ENCODE measurements around the gene RPL37A.

RPL37A gene

DNA sequence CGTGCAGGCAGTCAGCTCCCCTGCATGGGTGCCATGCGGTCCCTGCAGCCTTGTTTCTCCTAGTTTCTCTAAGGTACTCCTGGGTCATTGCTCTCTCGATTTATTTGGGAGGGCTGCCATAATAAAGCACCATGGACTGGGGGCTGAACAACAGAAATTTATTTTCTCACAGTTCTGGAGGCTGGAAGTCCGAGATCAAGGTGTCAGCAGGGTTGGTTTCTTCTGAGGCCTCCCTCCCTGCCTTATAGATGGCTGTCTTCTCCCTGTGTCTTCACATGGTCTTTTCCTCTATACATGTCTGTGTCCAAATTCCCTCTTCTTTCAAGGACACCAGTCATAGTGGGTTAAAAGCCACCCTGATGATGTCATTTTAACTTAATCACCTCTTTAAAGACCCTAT, 40.5 kb downstream of the RPL37A start:
- H3K4me1 ChIP-seq: peaks cover 15% of the 10 kb centered on the region
- no peak overlapping the region for H3K4me3 ChIP-seq
- no peak overlapping the region for H3K27ac ChIP-seq
- H3K36me3 ChIP-seq: no peaks in the 10 kb centered on the region
- H3K9ac ChIP-seq: no peak overlapping the region
- H3K9me3 ChIP-seq: 0 out of 2 replicates have a peak, but pooled peaks cover 3% of the 10 kb centered on the region
- H4K20me1 ChIP-seq: no peaks in the 10 kb centered on the region
- TF ChIP-seq Cebpa-rat (IDR thresholded peaks at IDR 0.05): no peak
- H3K4me2 ChIP-seq: no peak overlapping the region
- H3K27me3 ChIP-seq: no peaks in the 10 kb centered on the region

DNA sequence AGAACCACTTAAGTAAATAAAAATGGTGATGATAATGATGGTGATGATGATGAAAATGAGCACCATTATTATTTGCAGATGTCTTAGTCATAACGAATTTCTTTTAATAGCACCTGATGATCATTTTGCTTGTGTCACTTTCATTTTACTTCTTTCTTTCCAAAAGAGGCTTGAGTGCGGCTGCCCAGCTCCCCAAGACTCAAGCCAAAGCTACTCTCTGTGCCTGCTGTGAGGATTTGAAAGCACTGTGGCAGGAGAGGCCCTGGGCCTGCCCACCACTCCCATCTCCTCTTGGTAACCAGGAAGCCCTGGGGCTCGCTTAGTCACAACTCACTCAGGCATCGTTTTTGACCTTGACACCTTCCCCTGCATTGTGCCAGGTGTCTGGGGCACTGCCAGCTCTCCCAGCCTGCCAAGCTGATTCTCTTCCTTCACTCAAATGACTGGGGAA, 41.2 kb downstream of the RPL37A start:
- no peaks in the 10 kb centered on the region for H3K36me3 ChIP-seq
- peak overlapping the region; percentile 63 for H3K4me2 ChIP-seq
- no peak for TF ChIP-seq Cebpa-rat (IDR thresholded peaks at IDR 0.05)
- 0 out of 2 replicates have a peak, but pooled peaks cover 3% of the 10 kb centered on the region for H3K9me3 ChIP-seq
- 0 out of 2 replicates have a peak overlapping the region, but pooled peaks have one; percentile 32 for H3K9ac ChIP-seq
- peaks cover 15% of the 10 kb centered on the region for H3K4me1 ChIP-seq
- H3K27ac ChIP-seq: no peak overlapping the region
- H4K20me1 ChIP-seq: no peaks in the 10 kb centered on the region
- H3K4me3 ChIP-seq: no peak overlapping the region
- no peaks in the 10 kb centered on the region for H3K27me3 ChIP-seq

DNA sequence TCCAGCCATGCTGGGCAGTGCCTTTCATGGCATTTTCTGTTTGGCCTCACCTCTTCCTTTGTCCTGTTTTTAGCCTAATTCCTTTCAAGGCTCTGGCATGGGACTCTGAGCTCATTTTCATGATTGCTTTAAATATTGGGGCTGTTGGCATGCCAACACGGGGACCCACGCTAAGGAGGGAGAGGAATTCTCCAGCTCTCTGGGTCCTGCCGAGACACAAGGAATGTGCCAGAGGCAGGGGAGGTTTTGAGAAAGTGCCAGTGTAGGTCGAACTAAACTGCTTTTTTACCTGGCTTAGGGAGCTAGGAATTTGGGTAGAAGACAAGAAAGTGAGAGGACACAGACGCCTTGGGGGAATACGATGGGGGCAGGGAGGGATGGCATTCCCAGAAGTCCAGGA, 42.3 kb downstream of the RPL37A start:
- TF ChIP-seq Cebpa-rat (IDR thresholded peaks at IDR 0.05): no peak
- Histone ChIP-seq H3K27me3 (no peaks in the 10 kb centered on the region), H3K4me2 (no peak overlapping the region), H3K9ac (no peak overlapping the region), H3K36me3 (no peaks in the 10 kb centered on the region), H3K9me3 (0 out of 2 replicates have a peak, but pooled peaks cover 3% of the 10 kb centered on the region), H3K27ac (no peak overlapping the region), H3K4me3 (no peak overlapping the region), H3K4me1 (peaks cover 15% of the 10 kb centered on the region), H4K20me1 (no peaks in the 10 kb centered on the region)

DNA sequence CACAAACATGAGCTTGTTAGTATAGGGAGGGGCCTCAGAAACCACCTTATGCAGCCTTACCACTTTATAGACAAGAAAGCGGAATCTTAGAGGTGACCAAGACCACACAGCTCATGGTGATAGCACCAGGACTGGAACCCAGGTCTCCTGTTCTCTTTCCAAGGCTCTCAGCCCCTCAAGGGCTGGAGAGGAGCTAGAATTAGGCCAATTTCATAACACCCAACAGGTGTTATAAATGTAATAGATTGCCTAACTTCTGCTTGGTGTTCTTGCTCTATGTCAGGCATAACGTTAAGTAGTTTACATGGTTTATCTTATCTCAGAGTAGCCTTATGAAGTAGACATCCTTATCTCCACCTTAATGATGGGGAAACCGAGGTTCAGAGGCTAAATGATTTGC, 42.9 kb downstream of the RPL37A start:
- Histone ChIP-seq H4K20me1 (no peaks in the 10 kb centered on the region), H3K4me2 (no peak overlapping the region), H3K9me3 (0 out of 2 replicates have a peak, but pooled peaks cover 3% of the 10 kb centered on the region), H3K4me1 (peaks cover 15% of the 10 kb centered on the region), H3K4me3 (no peak overlapping the region), H3K27ac (no peak overlapping the region), H3K36me3 (no peaks in the 10 kb centered on the region), H3K9ac (no peak overlapping the region), H3K27me3 (no peaks in the 10 kb centered on the region)
- no peak for TF ChIP-seq Cebpa-rat (IDR thresholded peaks at IDR 0.05)

DNA sequence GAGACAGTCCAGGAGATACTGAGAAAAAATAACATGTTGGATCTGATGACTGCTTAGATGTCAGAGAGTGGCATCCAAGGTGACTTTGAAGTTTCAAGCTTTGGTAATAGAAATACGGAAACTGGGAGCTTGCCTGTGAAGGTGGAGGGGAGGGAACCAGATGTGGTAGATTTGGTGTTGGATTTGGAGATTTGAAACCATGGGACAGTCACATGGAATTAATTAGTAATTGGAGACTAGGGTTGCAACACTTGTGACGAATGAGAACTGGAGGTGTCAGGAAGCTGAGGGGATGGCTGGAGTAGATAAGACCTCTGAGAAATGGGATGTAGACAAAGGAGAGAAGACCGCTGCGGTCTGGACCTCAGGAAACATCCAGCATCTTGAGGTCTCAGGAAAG, 46.7 kb downstream of the RPL37A start:
- Histone ChIP-seq H3K27me3 (peaks cover 21% of the 10 kb centered on the region), H4K20me1 (no peaks in the 10 kb centered on the region), H3K4me2 (no peak overlapping the region), H3K4me3 (no peak overlapping the region), H3K9ac (no peak overlapping the region), H3K9me3 (no peaks in the 10 kb centered on the region), H3K36me3 (no peaks in the 10 kb centered on the region), H3K4me1 (peaks cover 8% of the 10 kb centered on the region), H3K27ac (no peak overlapping the region)
- no peak for TF ChIP-seq Cebpa-rat (IDR thresholded peaks at IDR 0.05)

DNA sequence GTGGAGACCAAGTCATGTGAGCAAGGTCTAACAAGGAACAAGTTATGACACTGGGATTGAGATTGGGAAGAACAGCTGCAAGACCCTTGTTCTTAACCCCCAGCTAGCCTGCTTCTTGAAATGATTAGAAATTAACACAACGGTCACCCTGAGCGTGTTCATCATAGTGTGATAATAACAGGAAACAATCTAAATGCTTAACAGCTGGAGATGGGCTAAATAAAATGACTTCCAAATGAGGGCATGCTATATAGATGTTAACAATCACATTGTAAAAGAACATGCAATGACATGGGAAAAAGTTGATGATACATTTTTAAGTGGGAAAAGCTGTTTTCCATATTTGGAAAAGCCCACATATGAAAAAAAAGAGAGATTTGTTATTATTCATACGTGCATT, 47.6 kb downstream of the RPL37A start:
- H3K4me1 ChIP-seq: 0 out of 2 replicates have a peak, but pooled peaks cover 5% of the 10 kb centered on the region
- H3K27ac ChIP-seq: no peak overlapping the region
- no peaks in the 10 kb centered on the region for H3K36me3 ChIP-seq
- peaks cover 26% of the 10 kb centered on the region for H3K27me3 ChIP-seq
- no peak for TF ChIP-seq Cebpa-rat (IDR thresholded peaks at IDR 0.05)
- H4K20me1 ChIP-seq: no peaks in the 10 kb centered on the region
- no peak overlapping the region for H3K4me2 ChIP-seq
- no peak overlapping the region for H3K9ac ChIP-seq
- no peaks in the 10 kb centered on the region for H3K9me3 ChIP-seq
- no peak overlapping the region for H3K4me3 ChIP-seq

DNA sequence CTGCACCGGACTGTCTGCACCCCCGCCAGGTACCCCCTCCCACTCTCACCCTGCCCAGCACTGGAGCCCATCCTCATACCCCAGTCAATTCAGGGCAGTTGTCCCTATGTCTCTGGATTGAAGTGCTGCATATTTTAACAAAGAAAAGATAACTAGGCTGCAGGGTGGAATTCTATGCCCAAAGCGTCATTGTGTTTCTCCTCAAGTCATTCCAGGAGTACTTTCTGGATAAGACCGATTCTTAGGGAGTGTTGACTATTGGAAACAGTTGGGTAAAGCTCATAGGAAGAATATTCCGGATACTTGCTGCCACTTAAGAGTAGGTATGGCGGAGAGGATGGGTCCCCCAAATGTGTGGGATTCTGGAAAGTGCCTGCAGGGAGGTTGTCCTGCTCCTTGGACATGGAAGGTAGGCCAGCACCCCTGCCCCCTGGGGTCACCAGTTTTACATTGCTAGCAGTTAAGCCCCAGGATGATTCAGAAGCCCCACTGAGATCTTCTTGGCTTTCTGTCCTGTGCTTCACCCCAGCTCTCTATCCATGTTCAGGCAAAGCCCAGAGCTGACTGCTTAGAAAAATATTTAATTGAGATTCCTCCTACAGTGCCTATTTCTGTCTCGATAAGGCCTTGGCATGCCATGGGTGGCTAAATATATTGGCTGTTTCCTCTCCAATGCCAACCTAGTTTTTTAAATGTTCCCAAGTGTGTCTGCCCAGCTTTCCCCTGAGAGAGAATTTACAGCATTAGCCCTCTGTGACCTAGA, 48.2 kb downstream of the RPL37A start:
- no peak overlapping the region for H3K27ac ChIP-seq
- no peak overlapping the region for H3K9ac ChIP-seq
- no peak overlapping the region for H3K4me2 ChIP-seq
- H3K27me3 ChIP-seq: peaks cover 29% of the 10 kb centered on the region
- no peaks in the 10 kb centered on the region for H3K36me3 ChIP-seq
- no peak overlapping the region for H3K4me3 ChIP-seq
- H4K20me1 ChIP-seq: no peaks in the 10 kb centered on the region
- H3K9me3 ChIP-seq: no peaks in the 10 kb centered on the region
- no peak for TF ChIP-seq Cebpa-rat (IDR thresholded peaks at IDR 0.05)
- 0 out of 2 replicates have a peak, but pooled peaks cover 5% of the 10 kb centered on the region for H3K4me1 ChIP-seq

DNA sequence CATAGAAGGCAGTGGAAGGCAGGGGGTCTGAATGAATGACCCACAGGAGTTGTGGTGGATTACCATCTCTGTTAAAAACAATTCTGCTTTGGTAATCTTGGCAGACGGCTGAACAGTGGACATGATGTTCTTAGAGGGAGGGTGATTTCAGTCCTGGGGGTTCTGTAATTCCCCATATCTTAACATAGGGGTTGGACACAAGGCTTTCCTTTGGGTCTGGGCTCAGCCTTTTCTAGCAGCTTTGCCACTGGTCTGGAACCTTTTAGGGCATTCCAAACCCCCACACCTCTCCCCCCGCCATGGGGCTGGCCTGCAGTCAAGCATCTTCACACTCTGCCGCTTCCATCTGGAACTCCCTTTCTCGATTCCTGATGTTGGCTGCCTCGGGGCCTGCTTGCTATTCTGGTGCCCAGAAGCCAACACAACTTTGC, 50.3 kb downstream of the RPL37A start:
- TF ChIP-seq Cebpa-rat (IDR thresholded peaks at IDR 0.05): no peak
- H3K9ac ChIP-seq: no peak overlapping the region

DNA sequence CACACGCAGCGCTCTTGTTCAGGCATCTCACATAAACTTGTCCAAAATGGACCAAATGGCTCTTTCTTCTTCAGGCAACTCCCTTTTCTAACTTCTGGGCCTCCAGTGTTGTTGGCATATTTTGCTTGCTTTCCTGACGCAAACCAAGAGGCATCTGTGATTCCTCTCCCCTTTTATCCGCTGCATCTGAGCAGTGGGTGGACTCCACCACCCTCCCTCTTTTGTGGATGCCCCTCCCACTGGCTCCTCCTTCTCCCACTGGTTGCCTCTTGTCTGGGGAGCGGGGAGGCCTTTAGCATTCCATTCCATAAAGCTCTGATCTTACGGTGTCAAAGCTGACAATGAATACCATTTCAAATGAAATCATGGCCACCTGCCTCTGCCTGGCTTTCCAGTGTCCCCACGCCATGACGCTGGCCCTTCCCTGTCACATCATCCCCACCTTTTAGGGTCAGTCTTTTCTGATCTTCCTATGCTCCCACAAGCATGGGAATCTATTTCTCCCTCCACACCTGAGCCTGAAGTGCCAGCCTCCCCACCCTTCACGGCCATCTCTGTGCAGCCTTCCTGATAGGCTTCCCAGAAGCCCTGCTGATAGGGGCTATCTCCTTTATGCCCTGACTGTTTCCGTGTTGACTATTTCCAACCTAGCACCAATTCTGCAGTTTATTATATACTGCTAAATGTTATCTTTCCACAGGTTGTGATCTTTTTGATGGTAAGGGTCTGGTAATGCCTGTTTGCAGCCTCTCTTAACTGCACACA, 51.5 kb downstream of the RPL37A start:
- H3K9ac ChIP-seq: no peak overlapping the region
- no peak overlapping the region for H3K4me3 ChIP-seq
- TF ChIP-seq Cebpa-rat (IDR thresholded peaks at IDR 0.05): no peak
- peaks cover 44% of the 10 kb centered on the region for H3K27me3 ChIP-seq
- no peak overlapping the region for H3K27ac ChIP-seq
- peaks cover 18% of the 10 kb centered on the region for H3K4me1 ChIP-seq
- no peaks in the 10 kb centered on the region for H3K9me3 ChIP-seq
- no peaks in the 10 kb centered on the region for H3K36me3 ChIP-seq
- peaks cover 23% of the 10 kb centered on the region for H4K20me1 ChIP-seq
- no peak overlapping the region for H3K4me2 ChIP-seq

More for the DNA sequence above, 50.3 kb downstream of the RPL37A start:
- H3K4me2 ChIP-seq: 0 out of 2 replicates have a peak overlapping the region, but pooled peaks have one; percentile 19
- H4K20me1 ChIP-seq: peaks cover 11% of the 10 kb centered on the region; the same call in 1 of the 2 replicates
- H3K4me3 ChIP-seq: no peak overlapping the region
- H3K4me1 ChIP-seq: peaks cover 6% of the 10 kb centered on the region; the same call in 1 of the 2 replicates
- no peaks in the 10 kb centered on the region for H3K9me3 ChIP-seq
- no peaks in the 10 kb centered on the region for H3K36me3 ChIP-seq
- no peak overlapping the region for H3K27ac ChIP-seq
- peaks cover 41% of the 10 kb centered on the region for H3K27me3 ChIP-seq
